CD14-positive monocyte (primary cell): ENCODE measurements around the gene ANKRD28. TPM values are rescaled to one million over a fixed set of nuclear protein-coding genes. Genes with fewer than 3 reads are reported as not detected.

Experiments
- DNase-seq, 3 donors: peaks; one replicate each; pipeline ENCODE4 v3.0.0-alpha.2; 2011 to 2022
- H2AFZ ChIP-seq: 2 replicates; pipeline ENCODE4 v1.6.0; 2012; ENCODE audit warnings: mild to moderate bottlenecking, low read depth, low read length, inconsistent platforms; ENCODE audit not compliant: insufficient read depth, poor library complexity, severe bottlenecking
- H3K27ac ChIP-seq, 2 donors: 1 replicate in 1 of 2; 2 replicates in 1 of 2; pipeline ENCODE4 v1.5.1; 2012 to 2013; ENCODE audit warnings: low read length in 2 of 2, control low read depth in 1 of 2, inconsistent platforms in 1 of 2, low read depth in 1 of 2, mild to moderate bottlenecking in 1 of 2
- H3K27me3 ChIP-seq, 2 donors: one replicate each; pipeline versions ENCODE4 v1.6.0 to v1.6.1; 2011 to 2013; ENCODE audit warnings: low read length in 2 of 2; ENCODE audit not compliant: control insufficient read depth in 2 of 2, insufficient read depth in 2 of 2
- H3K36me3 ChIP-seq, 2 donors: replicated peaks in 1 of 2; 1 replicate in 1 of 2; 2 replicates in 1 of 2; pipeline versions ENCODE4 v1.5.1 to v1.6.1; 2012 to 2013; ENCODE audit warnings: low read length in 2 of 2, control low read depth in 1 of 2, inconsistent platforms in 1 of 2, mild to moderate bottlenecking in 1 of 2; ENCODE audit not compliant: insufficient read depth in 2 of 2, control insufficient read depth in 1 of 2
- H3K4me1 ChIP-seq, 2 donors: 1 replicate in 1 of 2; 2 replicates in 1 of 2; pipeline versions ENCODE4 v1.5.1 to v1.6.1; 2012 to 2013; ENCODE audit warnings: low read length in 2 of 2, control low read depth in 1 of 2, inconsistent platforms in 1 of 2, mild to moderate bottlenecking in 1 of 2, moderate library complexity in 1 of 2; ENCODE audit not compliant: insufficient read depth in 2 of 2, control insufficient read depth in 1 of 2
- H3K4me2 ChIP-seq: replicated peaks from 2 replicates; pipeline ENCODE3; 2012; ENCODE audit warnings: low read length, moderate library complexity, mild to moderate bottlenecking; ENCODE audit not compliant: poor library complexity, severe bottlenecking; ENCODE audit errors: extremely low read depth
- H3K4me3 ChIP-seq, 3 experiments: fragments of 200-600 bp in 1 of 3; sonication (generic) in 1 of 3; replicated peaks in 1 of 3; 1 replicate in 2 of 3; 2 replicates in 1 of 3; pipeline ENCODE4 v1.5.1; 2011 to 2013; ENCODE audit warnings: low read length in 3 of 3, mild to moderate bottlenecking in 3 of 3, control low read depth in 2 of 3, low read depth in 2 of 3, inconsistent platforms in 1 of 3, moderate library complexity in 1 of 3
- H3K79me2 ChIP-seq: 2 replicates; pipeline ENCODE4 v1.6.0; 2012; ENCODE audit warnings: mild to moderate bottlenecking, control low read depth, inconsistent platforms, low read length, moderate library complexity; ENCODE audit not compliant: insufficient read depth
- H3K9ac ChIP-seq: 2 replicates; pipeline ENCODE4 v1.6.0; 2017; ENCODE audit warnings: low read length, mild to moderate bottlenecking; ENCODE audit not compliant: insufficient read depth, poor library complexity, severe bottlenecking
- H3K9me3 ChIP-seq, 2 donors: replicated peaks in 1 of 2; 1 replicate in 1 of 2; 2 replicates in 1 of 2; pipeline versions ENCODE4 v1.5.1 to v1.6.1; 2012 to 2013; ENCODE audit warnings: low read length in 2 of 2, control low read depth in 1 of 2; ENCODE audit not compliant: control insufficient read depth in 1 of 2, insufficient read depth in 1 of 2
- H4K20me1 ChIP-seq: 2 replicates; pipeline ENCODE4 v1.6.0; 2012; ENCODE audit warnings: mild to moderate bottlenecking, low read length, control low read depth, moderate library complexity; ENCODE audit not compliant: insufficient read depth
- H3K27ac Mint-ChIP-seq, 7 donors: one replicate each; pipeline ENCODE4 v1.8.0; 2020; ENCODE audit warnings: mild to moderate bottlenecking in 7 of 7, mixed read lengths in 7 of 7, moderate library complexity in 6 of 7, inconsistent platforms in 2 of 7
- H3K27me3 Mint-ChIP-seq, 3 donors: one replicate each; pipeline ENCODE4 v1.8.0; 2021 to 2022; ENCODE audit warnings: low read depth in 3 of 3, mild to moderate bottlenecking in 3 of 3, mixed read lengths in 3 of 3, moderate library complexity in 3 of 3, inconsistent platforms in 1 of 3
- H3K36me3 Mint-ChIP-seq, 2 donors: one replicate each; pipeline ENCODE4 v1.8.0; 2020; ENCODE audit warnings: mixed read lengths in 2 of 2, inconsistent platforms in 1 of 2, mild to moderate bottlenecking in 1 of 2
- H3K4me1 Mint-ChIP-seq: one replicate; pipeline ENCODE4 v1.8.0; 2020; ENCODE audit warnings: mild to moderate bottlenecking, mixed read lengths
- H3K4me3 Mint-ChIP-seq, 2 donors: one replicate each; pipeline ENCODE4 v1.8.0; 2020; ENCODE audit warnings: mild to moderate bottlenecking in 2 of 2, mixed read lengths in 2 of 2, moderate library complexity in 1 of 2
- H3K9me3 Mint-ChIP-seq, 7 donors: one replicate each; pipeline ENCODE4 v1.8.0; 2020 to 2022; ENCODE audit warnings: mixed read lengths in 7 of 7, mild to moderate bottlenecking in 6 of 7, moderate library complexity in 6 of 7, inconsistent platforms in 2 of 7
- CTCF ChIP-seq: fragments of 200-600 bp; IDR thresholded peaks from one replicate; pipeline ENCODE4 v1.8.0; 2022; ENCODE audit warnings: antibody characterized with exemption, mild to moderate bottlenecking
- WGBS: methylation state at CpG from one replicate; pipeline ENCODE4 v1.1.5; 2013; ENCODE audit warnings: missing lambda C conversion rate; ENCODE audit not compliant: insufficient coverage; 5-methylcytosine and 5-hydroxymethylcytosine counted together
- intact Hi-C, 2 donors: fragments of 100-400 bp; cut with micrococcal nuclease; formaldehyde crosslinking; loops; one replicate each; pipeline versions ENCODE4 v1.15.0 to v1.15.1; 2023
- polyA plus RNA-seq, 3 donors: library from polyadenylated mRNA; depleted of rRNA in 1 of 3; unstranded in 2 of 3; stranded (reverse) in 1 of 3; fragments of 300-500 nt in 2 of 3; fragments of >200 nt in 1 of 3; fragmentation: Illumina TruSeq in 2 of 3; gene quantifications; 1 replicate in 2 of 3; 2 replicates in 1 of 3; pipeline ENCODE4 v1.2.3, GENCODE V29; 2012 to 2021

The ANKRD28 gene
- polyA plus RNA-seq, 3 donors, result 5.9 to 11.5 (median 7.9) TPM

DNA sequence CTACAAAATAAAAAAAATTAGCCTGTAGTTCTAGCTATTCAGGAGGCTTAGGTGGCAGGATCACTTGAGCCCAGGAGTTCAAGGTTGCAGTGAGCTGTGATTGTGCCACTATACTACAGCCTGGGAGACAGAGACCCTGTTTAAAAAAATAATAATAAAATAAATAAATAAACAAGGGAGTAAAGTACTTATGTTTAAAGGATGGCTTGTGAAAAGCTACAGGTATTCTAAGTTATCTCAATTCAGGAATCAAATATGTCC, 74.2 kb downstream of the ANKRD28 start:
- peaks cover 15 to 16% of the 10 kb centered on the region in 2 donors for H3K36me3 Mint-ChIP-seq

DNA sequence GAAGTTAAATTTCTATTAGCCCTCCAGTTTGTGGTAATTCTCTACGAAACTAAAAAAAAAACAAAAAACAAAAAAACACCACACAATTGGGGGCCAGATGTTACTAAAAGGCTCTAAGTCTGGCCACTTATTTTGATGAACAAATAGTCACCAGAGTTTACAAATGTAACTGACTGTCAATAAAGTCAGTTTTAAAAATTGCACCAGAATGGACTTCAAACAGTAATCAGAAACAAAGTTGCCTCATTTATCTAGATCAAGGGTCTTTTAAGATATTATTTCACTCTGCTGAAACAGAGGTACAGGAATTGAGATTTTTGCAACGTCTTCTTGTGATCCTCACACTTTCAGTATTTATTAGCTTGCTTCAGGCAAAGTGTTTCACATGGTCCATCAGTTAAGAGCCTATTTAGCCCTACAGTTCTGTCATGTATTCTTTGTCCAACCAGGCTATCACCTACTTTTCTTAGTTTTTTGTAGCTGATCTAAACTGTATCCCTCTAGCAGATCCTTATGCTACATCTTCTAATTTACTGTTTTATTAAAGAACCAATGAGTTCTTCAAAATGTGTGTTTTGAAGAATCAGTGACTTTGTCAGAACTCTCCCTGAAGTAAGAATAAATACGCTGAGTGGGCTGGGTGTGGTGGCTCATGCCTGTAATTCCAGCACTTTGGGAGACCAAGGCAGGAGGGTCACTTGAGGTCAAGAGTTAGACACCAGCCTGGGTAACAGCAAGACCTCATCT, 74.7 kb downstream of the ANKRD28 start:
- Histone ChIP-seq H4K20me1 (no peaks in the 10 kb centered on the region), H3K36me3 (no peaks in the 10 kb centered on the region), H2AFZ (no peak overlapping the region), H3K4me2 (no peak overlapping the region), H3K27ac (no peak overlapping the region), H3K4me3 (no peak overlapping the region), H3K27me3 (no peaks in the 10 kb centered on the region), H3K79me2 (no peaks in the 10 kb centered on the region), H3K4me1 (no peaks in the 10 kb centered on the region), H3K9ac (no peak overlapping the region), H3K9me3 (no peaks in the 10 kb centered on the region)
- no peak for TF ChIP-seq CTCF
- Mint-ChIP-seq H3K9me3 (no peaks in the 10 kb centered on the region), H3K27ac (peak overlapping the region in 2 of 7 donors; percentile 6 to 23), H3K4me3 (no peak overlapping the region), H3K36me3 (peaks cover 12 to 16% of the 10 kb centered on the region in 2 donors), H3K27me3 (peaks cover 0 to 1% (median 0%) of the 10 kb centered on the region in 3 donors), H3K4me1 (no peaks in the 10 kb centered on the region)
- DNase-seq, result no peak
- intact Hi-C loops, result no loop called here
- WGBS, result 94% methylated on average over 2 of the region's 3 CpGs

More for the DNA sequence above, 74.2 kb downstream of the ANKRD28 start:
- Histone ChIP-seq H4K20me1 (no peaks in the 10 kb centered on the region), H3K9me3 (no peaks in the 10 kb centered on the region), H3K4me3 (no peak overlapping the region), H3K27ac (no peak overlapping the region), H2AFZ (no peak overlapping the region), H3K9ac (no peak overlapping the region), H3K4me1 (no peaks in the 10 kb centered on the region), H3K4me2 (no peak overlapping the region), H3K36me3 (no peaks in the 10 kb centered on the region), H3K79me2 (no peaks in the 10 kb centered on the region), H3K27me3 (no peaks in the 10 kb centered on the region)
- Mint-ChIP-seq H3K27me3 (peaks cover 0 to 1% (median 0%) of the 10 kb centered on the region in 3 donors), H3K4me1 (no peaks in the 10 kb centered on the region), H3K27ac (peak overlapping the region in 1 of 7 donors; percentile 6), H3K9me3 (no peaks in the 10 kb centered on the region), H3K4me3 (no peak overlapping the region)
- TF ChIP-seq CTCF, result no peak
- DNase-seq, result no peak
- intact Hi-C loops, result no loop called here
